Erythroblast (primary cell): Measurements from ENCODE around the gene AKAP8L.

Source experiments
- GATA1 ChIP-seq: IDR thresholded peaks from 2 replicates; pipeline ENCODE4 v1.6.1; 2011; ENCODE audit warnings: low read depth, mild to moderate bottlenecking, control low read depth, low read length, moderate library complexity
- POLR2A ChIP-seq: IDR thresholded peaks from 2 replicates; pipeline ENCODE4 v1.6.1; 2011; ENCODE audit warnings: mild to moderate bottlenecking, low read length

- no peak for TF ChIP-seq POLR2A
- no peak for TF ChIP-seq GATA1
These were observed 29.4 kb upstream of the AKAP8L start for GRCh38 chr19:15448044-15448777.
